ENCODE results near the gene DENND4A.

- TF ChIP-seq POLR2A (IDR thresholded peaks at IDR 0.05) (no peak), CTCF (IDR thresholded peaks at IDR 0.05) (no peak)
Measured at GRCh38 chr15:65653341-65653740, 138.8 kb downstream of the DENND4A start.
